Measurements from ENCODE around the gene PYCR2.

DNA sequence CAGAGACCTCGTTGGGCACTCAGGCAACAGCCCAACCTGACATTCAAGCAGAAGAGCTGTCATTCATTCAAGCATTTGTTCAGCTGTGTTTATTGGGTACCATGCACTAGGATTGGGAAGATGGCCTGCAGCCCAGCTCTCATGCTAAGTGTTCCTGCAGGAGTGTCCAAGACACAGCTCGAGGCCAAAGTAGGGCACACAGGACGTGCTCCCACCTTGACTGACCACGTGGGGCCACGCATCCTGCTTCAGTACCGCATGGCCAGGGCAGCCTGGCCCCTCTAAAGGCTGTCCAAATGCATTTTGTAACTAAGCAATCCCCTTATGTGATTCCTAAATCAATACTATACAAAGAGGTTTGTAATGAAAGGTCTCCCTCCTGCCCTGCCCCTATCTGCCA, 9.7 kb downstream of the PYCR2 start:
- TF ChIP-seq CTCF (IDR thresholded peaks at IDR 0.05) (no peak), POLR2AphosphoS5 (IDR thresholded peaks at IDR 0.05; ENCODE audit: low read depth, low read length) (no peak), SIN3A (IDR thresholded peaks at IDR 0.05; ENCODE audit: borderline replicate concordance, insufficient read depth, low read depth, low read length) (no peak), TCF7L2 (IDR thresholded peaks at IDR 0.05; ENCODE audit: low read depth, low read length) (no peak)

Measured in Panc1 (cell line).